ENCODE results near the gene MPST. TPM values are rescaled to one million over a fixed set of nuclear protein-coding genes. Genes with fewer than 3 reads are reported as not detected.

The MPST gene
- total RNA-seq, 5 donors from 2014 or later (not counting 1 experiment from before 2014, with no cell fraction given), result 2.4 to 10.7 (median 7.1) TPM

GRCh38 chr22:37023743-37024338 lies 4.3 kb downstream of the MPST start:
- peaks cover 0 to 13% (median 4%) of the 10 kb centered on the region in 3 donors for H3K4me1 Mint-ChIP-seq
- CTCF ChIA-PET, result interaction anchor here in 1 of 2 donors (0.7 kb wide), 1 partner anchor 17 kb away, joined by 3 read pairs; no protein-coding TSS in a partner anchor
- DNase-seq, result no peak

DNA sequence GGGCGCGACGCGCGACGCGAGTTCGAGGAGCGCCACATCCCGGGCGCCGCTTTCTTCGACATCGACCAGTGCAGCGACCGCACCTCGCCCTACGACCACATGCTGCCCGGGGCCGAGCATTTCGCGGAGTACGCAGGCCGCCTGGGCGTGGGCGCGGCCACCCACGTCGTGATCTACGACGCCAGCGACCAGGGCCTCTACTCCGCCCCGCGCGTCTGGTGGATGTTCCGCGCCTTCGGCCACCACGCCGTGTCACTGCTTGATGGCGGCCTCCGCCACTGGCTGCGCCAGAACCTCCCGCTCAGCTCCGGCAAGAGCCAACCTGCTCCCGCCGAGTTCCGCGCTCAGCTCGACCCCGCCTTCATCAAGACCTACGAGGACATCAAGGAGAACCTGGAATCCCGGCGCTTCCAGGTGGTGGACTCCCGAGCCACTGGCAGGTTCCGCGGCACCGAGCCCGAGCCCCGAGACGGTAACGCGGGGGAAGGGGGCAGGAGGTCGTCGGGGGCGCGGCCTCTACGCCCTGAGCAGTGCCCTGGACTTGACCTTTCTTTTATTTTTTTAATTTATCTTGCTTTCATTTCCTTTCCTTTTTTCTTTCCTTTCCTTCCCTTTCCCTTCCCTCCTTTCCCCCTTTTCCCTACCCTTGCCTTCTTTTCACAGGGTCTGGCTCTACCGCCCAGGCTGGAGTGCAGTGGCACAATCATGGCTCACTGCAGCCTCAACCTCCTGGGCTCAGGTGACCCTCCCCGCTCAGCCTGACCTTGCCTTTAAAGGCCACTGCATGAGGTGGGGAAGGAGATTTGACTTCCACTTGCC lies 5.0 kb downstream of the MPST start:
- Histone ChIP-seq H3K27me3 (replicated peaks in 1 of 2; ENCODE audit: control insufficient read depth in 2 of 2, extremely low read depth in 1 of 2, insufficient read depth in 2 of 2, low read length in 1 of 2) (peaks cover 0 to 17% of the 10 kb centered on the region in 2 experiments), H3K27ac (ENCODE audit: low read length) (no peak overlapping the region), H3K4me1 (ENCODE audit: control insufficient read depth in 1 of 2, extremely low read depth in 1 of 2, insufficient read depth in 2 of 2, low read length in 2 of 2) (peaks cover 0 to 19% of the 10 kb centered on the region in 2 experiments), H3K4me3 (ENCODE audit: control insufficient read depth in 1 of 2, extremely low read depth in 1 of 2, low read length in 1 of 2) (no peak overlapping the region), H3K36me3 (ENCODE audit: control insufficient read depth in 2 of 2, extremely low read depth in 1 of 2, insufficient read depth in 1 of 2, low read length in 1 of 2) (no peaks in the 10 kb centered on the region), H3K9me3 (no peaks in the 10 kb centered on the region)
- no peak for ATAC-seq (replicated peaks in 1 of 4)
- H3K27ac Mint-ChIP-seq, result no peak overlapping the region
- 97% methylated on average over 62 of the region's 71 CpGs for WGBS (ENCODE audit: insufficient coverage)
- peaks cover 4 to 7% of the 10 kb centered on the region in 2 donors for H3K27me3 Mint-ChIP-seq
- ChIA-PET CTCF (interaction anchor here in 1 of 2 donors (0.6 kb wide), 1 partner anchor 93 kb away, joined by 3 read pairs; no protein-coding TSS in a partner anchor), POLR2A (no interaction called here)
- H3K36me3 Mint-ChIP-seq, result no peaks in the 10 kb centered on the region
- H3K9me3 Mint-ChIP-seq, result no peaks in the 10 kb centered on the region
- peaks cover 0 to 13% (median 4%) of the 10 kb centered on the region in 3 donors for H3K4me1 Mint-ChIP-seq
- no peak overlapping the region for H3K4me3 Mint-ChIP-seq
- DNase-seq, result no peak

More at GRCh38 chr22:37023743-37024338, 4.3 kb downstream of the MPST start:
- Mint-ChIP-seq H3K4me3 (no peak overlapping the region), H3K36me3 (no peaks in the 10 kb centered on the region), H3K27me3 (peaks cover 4 to 7% of the 10 kb centered on the region in 2 donors), H3K27ac (no peak overlapping the region), H3K9me3 (no peaks in the 10 kb centered on the region)
- H3K4me1 ChIP-seq (ENCODE audit: control insufficient read depth in 1 of 2, extremely low read depth in 1 of 2, insufficient read depth in 2 of 2, low read length in 2 of 2), result peaks cover 0 to 23% of the 10 kb centered on the region in 2 experiments
- no peak overlapping the region for H3K4me3 ChIP-seq (ENCODE audit: control insufficient read depth in 1 of 2, extremely low read depth in 1 of 2, low read length in 1 of 2)
- no peak overlapping the region for H3K27ac ChIP-seq (ENCODE audit: low read length)
- H3K9me3 ChIP-seq, result no peaks in the 10 kb centered on the region
- 99% methylated on average over 30 of the region's 34 CpGs for WGBS (ENCODE audit: insufficient coverage)
- POLR2A ChIA-PET, result no interaction called here
- H3K36me3 ChIP-seq (ENCODE audit: control insufficient read depth in 2 of 2, extremely low read depth in 1 of 2, insufficient read depth in 1 of 2, low read length in 1 of 2), result no peaks in the 10 kb centered on the region
- H3K27me3 ChIP-seq (replicated peaks in 1 of 2; ENCODE audit: control insufficient read depth in 2 of 2, extremely low read depth in 1 of 2, insufficient read depth in 2 of 2, low read length in 1 of 2), result peaks cover 0 to 19% of the 10 kb centered on the region in 2 experiments
- ATAC-seq (replicated peaks in 1 of 4), result no peak

DNA sequence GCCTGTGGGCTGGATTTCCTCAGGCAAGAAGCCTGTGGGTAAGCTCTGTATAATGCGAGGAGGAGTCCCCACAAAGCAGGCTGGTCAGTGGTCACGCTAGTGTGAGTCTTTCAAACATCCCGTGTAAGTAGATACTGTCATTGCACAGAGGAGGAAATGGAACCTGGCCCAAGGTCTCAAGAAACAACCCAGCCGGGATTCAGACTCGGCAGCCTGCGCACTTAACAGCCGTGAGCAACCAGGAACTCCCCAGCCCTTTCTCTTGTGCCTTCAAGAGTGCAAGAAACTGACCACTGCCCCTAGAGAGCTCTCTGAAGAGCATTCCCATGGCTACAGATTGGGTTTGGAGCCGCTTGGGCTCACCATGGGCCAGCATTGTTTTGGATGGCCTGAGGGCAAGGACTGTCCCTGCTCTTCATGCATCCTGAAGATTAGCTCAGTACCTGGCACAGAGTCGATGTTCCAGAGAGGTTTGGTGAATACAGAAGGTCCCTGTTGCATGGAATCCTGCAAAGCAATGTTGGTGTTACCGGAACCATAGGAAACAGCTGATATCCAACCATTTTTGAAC lies 6.0 kb downstream of the MPST start:
- no peak for ATAC-seq (replicated peaks in 1 of 4)
- H3K4me1 Mint-ChIP-seq, result peaks cover 0 to 5% (median 0%) of the 10 kb centered on the region in 3 donors
- H3K4me1 ChIP-seq (ENCODE audit: control insufficient read depth in 1 of 2, extremely low read depth in 1 of 2, insufficient read depth in 2 of 2, low read length in 2 of 2), result peaks cover 0 to 11% of the 10 kb centered on the region in 2 experiments
- peaks cover 2 to 4% of the 10 kb centered on the region in 2 donors for H3K27me3 Mint-ChIP-seq
- H3K36me3 ChIP-seq (ENCODE audit: control insufficient read depth in 2 of 2, extremely low read depth in 1 of 2, insufficient read depth in 1 of 2, low read length in 1 of 2), result no peaks in the 10 kb centered on the region
- peaks cover 0 to 13% of the 10 kb centered on the region in 2 experiments for H3K27me3 ChIP-seq (replicated peaks in 1 of 2; ENCODE audit: control insufficient read depth in 2 of 2, extremely low read depth in 1 of 2, insufficient read depth in 2 of 2, low read length in 1 of 2)
- CTCF ChIA-PET, result interaction anchor here in 1 of 2 donors (0.6 kb wide), 1 partner anchor 94 kb away, joined by 3 read pairs; no protein-coding TSS in a partner anchor
- no peak for DNase-seq
- POLR2A ChIA-PET, result no interaction called here
- no peak overlapping the region for H3K4me3 ChIP-seq (ENCODE audit: control insufficient read depth in 1 of 2, extremely low read depth in 1 of 2, low read length in 1 of 2)
- H3K27ac Mint-ChIP-seq, result no peak overlapping the region
- no peaks in the 10 kb centered on the region for H3K9me3 Mint-ChIP-seq
- H3K27ac ChIP-seq (ENCODE audit: low read length), result no peak overlapping the region
- no peak overlapping the region for H3K4me3 Mint-ChIP-seq
- H3K36me3 Mint-ChIP-seq, result no peaks in the 10 kb centered on the region
- H3K9me3 ChIP-seq, result no peaks in the 10 kb centered on the region
- WGBS (ENCODE audit: insufficient coverage), result 93% methylated on average over 9 of the region's 10 CpGs

DNA sequence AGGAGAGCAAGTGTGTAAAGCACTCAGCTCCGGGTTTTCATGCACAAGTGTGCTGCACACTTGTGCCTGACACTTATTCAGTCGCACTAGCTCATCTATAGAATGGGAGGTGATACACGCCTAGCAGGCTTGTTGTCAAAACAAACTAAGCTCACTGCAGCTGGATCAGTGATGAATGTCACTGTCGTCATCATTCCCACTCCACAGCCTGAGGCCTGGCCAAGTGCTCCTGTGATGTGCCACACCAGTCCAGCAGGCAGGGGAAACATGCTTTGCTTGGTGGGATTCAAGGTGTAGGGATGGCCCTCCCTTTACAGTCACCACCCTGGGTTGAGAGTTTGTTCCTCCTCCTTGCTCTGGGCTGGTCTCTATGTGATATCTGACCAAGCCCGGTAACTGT lies 6.8 kb downstream of the MPST start:
- Histone ChIP-seq H3K4me1 (ENCODE audit: control insufficient read depth in 1 of 2, extremely low read depth in 1 of 2, insufficient read depth in 2 of 2, low read length in 2 of 2) (peaks cover 0 to 5% of the 10 kb centered on the region in 2 experiments), H3K27me3 (replicated peaks in 1 of 2; ENCODE audit: control insufficient read depth in 2 of 2, extremely low read depth in 1 of 2, insufficient read depth in 2 of 2, low read length in 1 of 2) (peaks cover 0 to 9% of the 10 kb centered on the region in 2 experiments), H3K9me3 (no peaks in the 10 kb centered on the region), H3K36me3 (ENCODE audit: control insufficient read depth in 2 of 2, extremely low read depth in 1 of 2, insufficient read depth in 1 of 2, low read length in 1 of 2) (no peaks in the 10 kb centered on the region), H3K4me3 (ENCODE audit: control insufficient read depth in 1 of 2, extremely low read depth in 1 of 2, low read length in 1 of 2) (no peak overlapping the region), H3K27ac (ENCODE audit: low read length) (no peak overlapping the region)
- WGBS (ENCODE audit: insufficient coverage), result 90% methylated on average over 3 of the region's 5 CpGs
- Mint-ChIP-seq H3K9me3 (no peaks in the 10 kb centered on the region), H3K4me3 (no peak overlapping the region), H3K4me1 (peaks cover 0 to 5% (median 0%) of the 10 kb centered on the region in 3 donors), H3K27me3 (peaks cover 2 to 4% of the 10 kb centered on the region in 2 donors), H3K27ac (no peak overlapping the region), H3K36me3 (no peaks in the 10 kb centered on the region)
- POLR2A ChIA-PET, result no interaction called here
- CTCF ChIA-PET, result no interaction called here
- DNase-seq (no peak), ATAC-seq (replicated peaks in 1 of 4) (no peak)

GRCh38 chr22:37027556-37027955 lies 8.0 kb downstream of the MPST start:
- ATAC-seq (replicated peaks in 1 of 4) (no peak), DNase-seq (no peak)
- Histone ChIP-seq H3K36me3 (ENCODE audit: control insufficient read depth in 2 of 2, extremely low read depth in 1 of 2, insufficient read depth in 1 of 2, low read length in 1 of 2) (no peaks in the 10 kb centered on the region), H3K9me3 (no peaks in the 10 kb centered on the region), H3K4me1 (ENCODE audit: control insufficient read depth in 1 of 2, extremely low read depth in 1 of 2, insufficient read depth in 2 of 2, low read length in 2 of 2) (no peaks in the 10 kb centered on the region), H3K27me3 (replicated peaks in 1 of 2; ENCODE audit: control insufficient read depth in 2 of 2, extremely low read depth in 1 of 2, insufficient read depth in 2 of 2, low read length in 1 of 2) (peaks cover 0 to 8% of the 10 kb centered on the region in 2 experiments), H3K4me3 (ENCODE audit: control insufficient read depth in 1 of 2, extremely low read depth in 1 of 2, low read length in 1 of 2) (no peak overlapping the region), H3K27ac (ENCODE audit: low read length) (no peak overlapping the region)
- POLR2A ChIA-PET, result no interaction called here
- Mint-ChIP-seq H3K27me3 (no peaks in the 10 kb centered on the region), H3K27ac (no peak overlapping the region), H3K4me3 (no peak overlapping the region), H3K4me1 (no peaks in the 10 kb centered on the region), H3K9me3 (no peaks in the 10 kb centered on the region), H3K36me3 (no peaks in the 10 kb centered on the region)
- CTCF ChIA-PET, result no interaction called here
- 81% methylated on average over 4 of the region's 7 CpGs for WGBS (ENCODE audit: insufficient coverage)

Measured in T-cell (primary cell).